ENCODE data around the gene PLEKHA8.

PLEKHA8 gene

DNA sequence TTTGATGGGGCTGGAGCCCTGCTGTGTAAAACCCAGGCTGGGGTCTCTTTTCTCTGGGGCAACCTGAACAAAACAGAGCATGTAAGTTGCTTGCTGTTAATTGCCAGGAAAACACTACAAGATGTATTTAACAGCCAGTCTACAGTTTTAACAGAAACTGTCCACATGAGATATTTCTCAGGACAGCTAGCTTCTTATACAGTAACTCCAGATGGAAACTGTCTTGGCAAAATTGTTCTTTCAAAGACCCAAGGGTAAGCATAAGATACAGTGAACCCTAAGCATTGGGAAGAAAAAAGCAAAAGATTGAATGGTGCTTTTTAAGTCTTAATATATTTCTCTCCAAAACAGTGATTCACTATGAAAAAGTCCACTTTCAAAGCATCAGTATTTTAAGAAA is 9.8 kb upstream of the PLEKHA8 start:
- no peaks in the 10 kb centered on the region for H3K27me3 ChIP-seq (ENCODE audit: insufficient read depth, low read length)
- H3K14ac ChIP-seq (ENCODE audit: low read length) = no peak overlapping the region
- no peak overlapping the region for H2AK5ac ChIP-seq (ENCODE audit: low read length)
- no peak overlapping the region for H3K18ac ChIP-seq (ENCODE audit: low read length)
- no peak overlapping the region for H2BK5ac ChIP-seq (ENCODE audit: low read depth, low read length, poor library complexity)
- no peak for DNase-seq
- no peak overlapping the region for H4K8ac ChIP-seq (ENCODE audit: low read depth, low read length)
- H3K79me2 ChIP-seq (ENCODE audit: control insufficient read depth, insufficient read depth, low read length, poor library complexity) = no peaks in the 10 kb centered on the region
- peaks cover 13 to 17% of the 10 kb centered on the region in 2 experiments for H3K36me3 ChIP-seq (ENCODE audit: control insufficient read depth in 1 of 2, insufficient read depth in 2 of 2, low read length in 2 of 2)
- no peak overlapping the region for H3K9ac ChIP-seq (ENCODE audit: low read length)
- H3K4ac ChIP-seq (ENCODE audit: low read depth, low read length) = no peak overlapping the region
- no peak overlapping the region for H4K91ac ChIP-seq (ENCODE audit: low read depth, low read length)
- H3K4me1 ChIP-seq (ENCODE audit: control insufficient read depth in 1 of 2, insufficient read depth in 2 of 2, low read length in 2 of 2) = peaks cover 0 to 1% of the 10 kb centered on the region in 2 experiments
- no peak overlapping the region for H2AFZ ChIP-seq (ENCODE audit: insufficient read depth, low read length, poor library complexity)
- H3K4me3 ChIP-seq (ENCODE audit: low read depth, low read length) = no peak overlapping the region
- no peak overlapping the region for H2BK12ac ChIP-seq (ENCODE audit: low read length)
- H2BK120ac ChIP-seq (ENCODE audit: insufficient read depth, low read length, poor library complexity) = no peak overlapping the region
- no peaks in the 10 kb centered on the region for H3K9me3 ChIP-seq (ENCODE audit: insufficient read depth, low read depth, low read length)
- no peak overlapping the region for H3K27ac ChIP-seq (ENCODE audit: low read depth, low read length)
- no peaks in the 10 kb centered on the region for H3K79me1 ChIP-seq (ENCODE audit: low read length)
- H4K12ac ChIP-seq (ENCODE audit: low read depth, low read length) = no peak overlapping the region
- no peak overlapping the region for H3K4me2 ChIP-seq (ENCODE audit: low read length)
- no peak overlapping the region for H3K23ac ChIP-seq (ENCODE audit: low read length)

DNA sequence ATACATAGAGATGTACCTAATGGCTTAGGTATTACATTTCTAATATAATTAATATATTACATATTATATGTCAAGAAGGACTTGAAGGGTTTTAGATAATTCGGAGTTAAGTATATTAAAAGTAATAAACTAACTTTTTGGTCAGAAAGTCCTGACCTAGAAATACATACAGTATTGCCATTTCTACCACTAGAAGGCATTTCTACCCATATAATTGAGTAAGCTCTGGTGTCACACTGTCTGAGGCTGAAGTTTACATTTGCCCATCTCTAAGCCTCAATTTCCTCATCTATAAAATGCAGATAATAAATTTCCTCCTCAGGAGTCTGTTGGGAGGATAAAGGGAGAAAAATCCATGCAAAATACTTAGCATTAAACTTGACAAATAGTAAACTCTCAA is 8.8 kb upstream of the PLEKHA8 start:
- Histone ChIP-seq H2AFZ (ENCODE audit: insufficient read depth, low read length, poor library complexity) (no peak overlapping the region), H3K36me3 (ENCODE audit: control insufficient read depth in 1 of 2, insufficient read depth in 2 of 2, low read length in 2 of 2) (peaks cover 13% of the 10 kb centered on the region in 2 experiments), H3K4me2 (ENCODE audit: low read length) (no peak overlapping the region), H3K14ac (ENCODE audit: low read length) (no peak overlapping the region), H2BK12ac (ENCODE audit: low read length) (no peak overlapping the region), H3K9ac (ENCODE audit: low read length) (no peak overlapping the region), H3K4me1 (ENCODE audit: control insufficient read depth in 1 of 2, insufficient read depth in 2 of 2, low read length in 2 of 2) (peaks cover 0 to 1% of the 10 kb centered on the region in 2 experiments), H3K4ac (ENCODE audit: low read depth, low read length) (no peak overlapping the region), H2BK120ac (ENCODE audit: insufficient read depth, low read length, poor library complexity) (no peak overlapping the region), H2AK5ac (ENCODE audit: low read length) (no peak overlapping the region), H2BK5ac (ENCODE audit: low read depth, low read length, poor library complexity) (no peak overlapping the region), H4K8ac (ENCODE audit: low read depth, low read length) (no peak overlapping the region), H4K12ac (ENCODE audit: low read depth, low read length) (no peak overlapping the region), H3K18ac (ENCODE audit: low read length) (no peak overlapping the region), H3K27ac (ENCODE audit: low read depth, low read length) (no peak overlapping the region), H4K91ac (ENCODE audit: low read depth, low read length) (no peak overlapping the region), H3K4me3 (ENCODE audit: low read depth, low read length) (no peak overlapping the region), H3K27me3 (ENCODE audit: insufficient read depth, low read length) (no peaks in the 10 kb centered on the region), H3K9me3 (ENCODE audit: insufficient read depth, low read depth, low read length) (no peaks in the 10 kb centered on the region), H3K79me2 (ENCODE audit: control insufficient read depth, insufficient read depth, low read length, poor library complexity) (no peaks in the 10 kb centered on the region), H3K79me1 (ENCODE audit: low read length) (no peaks in the 10 kb centered on the region), H3K23ac (ENCODE audit: low read length) (no peak overlapping the region)
- no peak for DNase-seq
- no CpG with 5 or more reads among the region's 1 CpG for WGBS (ENCODE audit: extremely low coverage, insufficient coverage, insufficient read length)

DNA sequence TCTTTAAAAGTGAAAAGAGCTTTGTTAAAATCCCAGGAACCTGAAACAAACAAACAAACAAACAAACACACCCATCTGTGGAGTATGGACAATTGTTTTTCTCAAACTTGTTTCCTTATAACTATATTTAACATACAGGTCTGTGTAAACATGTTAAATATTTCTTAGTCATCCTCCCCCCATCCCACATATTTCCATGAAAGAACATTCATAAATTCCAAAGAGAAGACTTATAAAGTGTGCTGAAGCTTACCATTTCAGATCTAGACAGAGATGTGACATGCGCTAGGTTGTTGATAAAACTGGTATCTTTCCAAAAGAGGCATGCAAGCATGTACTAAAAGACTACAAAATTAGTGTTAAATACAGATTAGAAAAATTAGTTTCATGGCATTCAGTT is 8.3 kb upstream of the PLEKHA8 start:
- Histone ChIP-seq H3K79me2 (ENCODE audit: control insufficient read depth, insufficient read depth, low read length, poor library complexity) (no peaks in the 10 kb centered on the region), H3K4me2 (ENCODE audit: low read length) (no peak overlapping the region), H2AK5ac (ENCODE audit: low read length) (no peak overlapping the region), H3K27ac (ENCODE audit: low read depth, low read length) (no peak overlapping the region), H3K9ac (ENCODE audit: low read length) (no peak overlapping the region), H2BK5ac (ENCODE audit: low read depth, low read length, poor library complexity) (no peak overlapping the region), H3K4ac (ENCODE audit: low read depth, low read length) (no peak overlapping the region), H2BK120ac (ENCODE audit: insufficient read depth, low read length, poor library complexity) (no peak overlapping the region), H3K4me1 (ENCODE audit: control insufficient read depth in 1 of 2, insufficient read depth in 2 of 2, low read length in 2 of 2) (peaks cover 0 to 1% of the 10 kb centered on the region in 2 experiments), H3K23ac (ENCODE audit: low read length) (no peak overlapping the region), H4K91ac (ENCODE audit: low read depth, low read length) (no peak overlapping the region), H3K4me3 (ENCODE audit: low read depth, low read length) (no peak overlapping the region), H3K18ac (ENCODE audit: low read length) (no peak overlapping the region), H3K14ac (ENCODE audit: low read length) (no peak overlapping the region), H2AFZ (ENCODE audit: insufficient read depth, low read length, poor library complexity) (no peak overlapping the region), H3K9me3 (ENCODE audit: insufficient read depth, low read depth, low read length) (no peaks in the 10 kb centered on the region), H3K79me1 (ENCODE audit: low read length) (no peaks in the 10 kb centered on the region), H4K8ac (ENCODE audit: low read depth, low read length) (no peak overlapping the region), H3K27me3 (ENCODE audit: insufficient read depth, low read length) (no peaks in the 10 kb centered on the region), H3K36me3 (ENCODE audit: control insufficient read depth in 1 of 2, insufficient read depth in 2 of 2, low read length in 2 of 2) (peaks cover 12% of the 10 kb centered on the region in 2 experiments), H4K12ac (ENCODE audit: low read depth, low read length) (no peak overlapping the region), H2BK12ac (ENCODE audit: low read length) (no peak overlapping the region)
- no CpG with 5 or more reads among the region's 1 CpG for WGBS (ENCODE audit: extremely low coverage, insufficient coverage, insufficient read length)
- peak in 1 of 2 donors; percentile 52 for DNase-seq

DNA sequence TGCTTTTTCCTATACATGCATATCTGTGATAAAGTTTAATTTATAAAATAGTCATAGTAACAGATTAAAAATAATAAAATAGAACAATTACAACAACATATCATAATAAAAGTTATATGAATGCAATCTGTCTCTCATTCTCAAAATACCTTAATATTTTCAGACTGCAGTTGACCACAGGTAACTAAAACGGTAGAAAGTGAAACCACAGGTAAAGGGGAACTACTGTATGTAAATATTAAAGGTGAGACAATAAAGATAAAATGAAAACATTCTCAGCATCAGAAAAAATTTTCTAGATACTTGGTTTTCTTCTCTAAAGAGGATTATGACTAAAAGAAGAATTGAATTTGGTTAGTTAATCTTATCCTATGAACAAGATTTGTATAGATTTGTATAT is 7.7 kb upstream of the PLEKHA8 start:
- Histone ChIP-seq H3K4me1 (ENCODE audit: control insufficient read depth in 1 of 2, insufficient read depth in 2 of 2, low read length in 2 of 2) (peaks cover 0 to 3% of the 10 kb centered on the region in 2 experiments), H3K4me2 (ENCODE audit: low read length) (no peak overlapping the region), H3K36me3 (ENCODE audit: control insufficient read depth in 1 of 2, insufficient read depth in 2 of 2, low read length in 2 of 2) (peaks cover 10 to 11% of the 10 kb centered on the region in 2 experiments), H3K27me3 (ENCODE audit: insufficient read depth, low read length) (no peaks in the 10 kb centered on the region), H3K4ac (ENCODE audit: low read depth, low read length) (no peak overlapping the region), H3K4me3 (ENCODE audit: low read depth, low read length) (no peak overlapping the region), H3K79me2 (ENCODE audit: control insufficient read depth, insufficient read depth, low read length, poor library complexity) (no peaks in the 10 kb centered on the region), H4K12ac (ENCODE audit: low read depth, low read length) (no peak overlapping the region), H2BK120ac (ENCODE audit: insufficient read depth, low read length, poor library complexity) (no peak overlapping the region), H3K9me3 (ENCODE audit: insufficient read depth, low read depth, low read length) (no peaks in the 10 kb centered on the region), H3K9ac (ENCODE audit: low read length) (no peak overlapping the region), H3K23ac (ENCODE audit: low read length) (no peak overlapping the region), H4K91ac (ENCODE audit: low read depth, low read length) (no peak overlapping the region), H2BK12ac (ENCODE audit: low read length) (no peak overlapping the region), H2AFZ (ENCODE audit: insufficient read depth, low read length, poor library complexity) (no peak overlapping the region), H3K18ac (ENCODE audit: low read length) (no peak overlapping the region), H3K79me1 (ENCODE audit: low read length) (no peaks in the 10 kb centered on the region), H3K14ac (ENCODE audit: low read length) (no peak overlapping the region), H3K27ac (ENCODE audit: low read depth, low read length) (no peak overlapping the region), H2AK5ac (ENCODE audit: low read length) (no peak overlapping the region), H2BK5ac (ENCODE audit: low read depth, low read length, poor library complexity) (no peak overlapping the region), H4K8ac (ENCODE audit: low read depth, low read length) (no peak overlapping the region)
- DNase-seq = no peak
- no CpG with 5 or more reads among the region's 1 CpG for WGBS (ENCODE audit: extremely low coverage, insufficient coverage, insufficient read length)
